Measurements from ENCODE around the gene CPXM2.
A peak's percentile ranks its signal among the peaks of the same experiment; 100 is the strongest.

CPXM2 gene

DNA sequence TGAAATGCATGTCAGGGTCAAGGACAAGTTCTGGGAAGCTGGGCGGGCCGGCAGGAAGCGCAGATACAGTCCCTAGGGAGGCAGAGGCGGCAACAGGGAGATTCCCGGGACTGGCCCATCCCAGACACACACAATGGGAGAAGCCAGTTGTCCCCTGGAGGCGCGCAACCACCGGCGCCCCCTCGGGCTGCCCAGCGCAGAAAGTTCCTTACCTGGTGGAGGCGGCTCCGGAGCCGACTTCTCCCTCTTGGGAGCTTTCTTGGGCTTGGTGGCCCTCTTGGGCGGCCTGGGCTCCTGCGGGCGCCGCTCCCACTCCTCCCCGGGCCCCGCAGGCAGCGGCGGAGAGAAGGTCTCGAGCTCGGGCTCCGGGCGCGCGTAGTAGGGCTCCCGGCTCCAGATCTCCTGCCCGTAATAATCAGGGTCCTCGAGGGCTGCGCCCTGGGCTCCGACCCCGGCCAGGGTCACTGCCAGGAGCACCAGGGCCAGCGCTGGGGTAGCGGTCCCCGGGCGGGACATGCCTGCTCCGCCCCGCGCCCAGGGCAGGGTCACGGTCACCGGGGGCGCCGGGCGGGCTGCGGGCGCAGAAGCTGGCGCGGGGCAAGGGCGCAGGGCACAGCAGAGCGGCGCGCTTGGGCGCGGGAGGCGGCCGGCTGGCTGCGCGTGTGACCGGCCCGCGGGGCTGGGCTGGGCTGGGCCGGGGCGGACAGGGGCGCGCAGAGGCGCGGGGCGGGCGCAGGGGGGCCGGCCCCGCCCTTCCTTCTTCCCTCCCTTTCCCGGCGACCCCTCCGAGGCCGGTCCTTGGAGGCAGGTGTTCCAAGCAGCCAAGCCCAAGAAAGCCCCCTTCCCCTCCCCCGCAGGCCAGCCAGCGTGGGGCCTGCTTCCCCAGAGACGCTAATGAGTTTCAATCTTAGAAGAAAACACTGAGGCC, at the start of gene CPXM2:
TSS of gene CPXM2 (minus strand) at position 664 of the 928 bp plus-strand sequence. CDS start at position 516, 148 bp downstream.
- no peak for DNase-seq

DNA sequence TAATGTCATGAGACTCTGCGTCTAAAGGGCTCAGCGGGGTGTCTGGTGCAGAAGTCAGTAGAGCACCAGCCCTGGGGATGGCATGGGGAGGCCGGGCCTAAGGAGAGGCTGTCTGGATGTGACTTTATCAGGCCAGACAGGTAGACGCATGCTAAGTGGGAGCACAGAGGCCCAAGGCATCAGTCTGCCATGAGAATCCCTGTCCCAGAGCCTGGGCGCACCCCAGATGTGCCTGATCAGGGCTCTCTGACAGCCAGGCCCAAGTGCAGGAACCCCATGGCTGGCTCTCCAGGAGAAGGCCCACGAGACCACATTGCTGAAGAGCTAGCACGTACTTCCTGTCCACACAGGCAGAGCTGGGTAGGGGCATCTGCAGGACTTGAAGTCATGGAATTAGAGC, 48.0 kb upstream of the CPXM2 start:
- no peak for DNase-seq

DNA sequence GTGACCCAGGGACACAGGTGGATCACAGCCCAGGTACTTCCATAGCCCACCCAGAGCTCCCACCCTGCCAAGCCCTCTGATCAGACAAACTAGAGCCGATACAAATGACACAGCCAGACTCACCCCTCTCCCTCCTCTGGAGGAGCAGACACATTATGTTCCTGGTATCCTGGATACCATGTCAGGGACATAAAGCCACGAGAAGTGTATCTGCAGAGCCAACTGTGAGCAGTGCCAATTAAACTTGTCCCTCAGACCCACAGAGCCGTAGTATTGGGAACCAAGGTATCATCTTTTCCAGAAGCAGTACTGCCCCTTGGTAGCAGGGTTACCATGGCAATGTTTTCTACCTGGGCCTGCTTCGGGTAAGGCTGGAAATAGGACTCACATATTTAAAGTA, 47.3 kb upstream of the CPXM2 start:
- no peak for DNase-seq

DNA sequence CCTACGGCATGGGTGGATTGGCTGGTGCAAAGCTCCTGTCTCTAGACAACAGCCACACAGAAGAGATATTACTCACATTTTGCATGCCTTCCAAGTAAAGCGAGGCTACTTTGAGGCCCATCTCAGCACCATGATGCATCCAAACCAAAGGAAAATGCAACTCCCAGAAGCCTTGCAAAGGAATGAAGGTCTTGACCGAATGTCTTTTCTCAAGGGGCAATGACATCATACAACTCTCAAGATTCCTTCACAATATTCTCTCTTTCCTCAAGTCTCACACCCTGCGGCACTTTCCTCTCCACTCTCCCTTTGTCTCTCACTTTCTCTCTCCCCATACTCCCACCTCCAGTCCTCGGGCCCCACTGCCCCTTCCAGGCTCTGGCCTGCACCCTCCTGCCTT, 44.8 kb upstream of the CPXM2 start:
- DNase-seq: no peak

DNA sequence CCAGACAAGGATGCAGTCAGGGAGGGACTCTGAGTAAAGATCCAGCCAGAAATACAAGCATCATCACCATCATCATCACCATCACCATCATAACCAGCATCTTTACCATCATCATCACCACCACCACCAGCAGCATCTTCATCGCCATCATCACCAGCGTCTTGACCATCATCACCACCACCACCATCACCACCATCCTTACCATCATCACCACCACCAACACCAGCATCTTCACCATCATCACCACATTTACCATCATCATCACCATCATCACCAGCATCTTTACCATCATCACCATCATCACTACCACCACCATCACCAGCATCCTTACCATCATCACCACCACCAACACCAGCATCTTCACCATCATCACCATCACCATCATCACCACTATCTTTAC, 44.1 kb upstream of the CPXM2 start:
- DNase-seq: no peak

DNA sequence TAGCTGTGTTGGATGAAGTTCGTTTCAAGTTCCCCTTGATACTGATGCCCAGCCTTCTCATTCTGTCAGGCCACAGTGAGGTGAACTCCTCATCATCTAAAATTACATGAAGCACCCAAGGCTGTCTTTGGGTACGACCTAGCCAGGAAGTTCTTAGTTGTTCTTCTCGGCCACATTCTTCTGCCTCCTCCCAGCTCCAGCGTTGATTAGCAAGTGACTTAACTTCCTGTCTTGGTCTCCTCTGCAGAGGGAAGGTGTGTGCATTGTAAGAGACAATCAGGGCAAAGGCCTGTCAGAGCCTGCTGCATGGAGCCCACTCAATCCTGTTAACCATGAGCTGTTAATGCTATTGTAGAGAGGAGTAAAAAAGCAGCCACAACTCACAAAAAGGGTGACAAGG, 43.2 kb upstream of the CPXM2 start:
- no peak for DNase-seq

DNA sequence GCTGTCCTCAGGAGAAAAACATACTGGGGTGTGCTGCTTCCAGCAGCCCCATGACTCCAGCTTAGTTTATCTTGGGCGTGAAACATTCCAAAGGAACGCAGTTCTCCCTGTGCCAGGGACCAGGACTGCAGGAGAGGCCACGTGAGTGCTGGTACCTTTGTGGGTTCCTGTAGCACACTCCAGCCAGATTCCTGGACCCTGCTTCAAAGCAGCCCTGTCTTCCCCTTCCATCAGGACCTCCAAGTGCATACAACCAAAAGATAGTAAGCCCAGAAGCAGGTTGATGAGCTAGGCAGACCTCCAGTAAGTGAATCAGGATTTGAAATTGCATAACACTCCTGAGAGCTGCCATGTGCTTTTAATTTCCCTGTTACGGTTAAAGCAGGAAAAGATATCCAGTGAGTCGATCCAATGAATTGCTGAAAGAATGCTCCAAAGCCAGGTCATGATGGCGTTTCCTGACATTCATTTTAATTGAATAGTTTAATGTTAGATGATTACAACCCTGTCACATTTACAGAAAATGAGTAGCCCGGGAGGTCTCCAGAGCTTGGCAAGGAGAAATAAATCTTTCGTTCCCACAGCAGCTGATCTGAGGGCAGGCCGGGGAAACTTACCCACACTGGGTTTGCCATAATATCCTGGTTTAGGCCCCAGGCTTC, 38.9 kb upstream of the CPXM2 start:
- DNase-seq: no peak

DNA sequence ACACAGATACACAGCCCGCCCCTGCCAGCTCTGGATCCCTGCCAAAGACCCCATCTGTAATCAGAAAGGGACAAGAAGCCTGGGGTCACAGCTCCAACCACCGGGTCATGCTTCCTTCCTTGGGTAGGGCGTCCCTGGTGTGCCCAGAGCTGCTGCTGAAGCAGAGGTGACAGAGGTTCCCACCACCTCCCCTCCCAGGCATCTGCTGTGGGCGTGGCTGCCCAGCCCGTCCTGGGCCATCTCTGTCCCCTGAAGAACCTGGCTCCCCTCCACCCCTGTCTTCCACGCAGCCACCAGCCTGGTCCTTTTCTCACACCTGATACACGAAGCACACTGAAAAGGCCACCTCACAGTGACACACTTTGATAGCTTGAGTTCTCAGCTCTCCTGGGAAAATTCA, 38.2 kb upstream of the CPXM2 start:
- DNase-seq: no peak

DNA sequence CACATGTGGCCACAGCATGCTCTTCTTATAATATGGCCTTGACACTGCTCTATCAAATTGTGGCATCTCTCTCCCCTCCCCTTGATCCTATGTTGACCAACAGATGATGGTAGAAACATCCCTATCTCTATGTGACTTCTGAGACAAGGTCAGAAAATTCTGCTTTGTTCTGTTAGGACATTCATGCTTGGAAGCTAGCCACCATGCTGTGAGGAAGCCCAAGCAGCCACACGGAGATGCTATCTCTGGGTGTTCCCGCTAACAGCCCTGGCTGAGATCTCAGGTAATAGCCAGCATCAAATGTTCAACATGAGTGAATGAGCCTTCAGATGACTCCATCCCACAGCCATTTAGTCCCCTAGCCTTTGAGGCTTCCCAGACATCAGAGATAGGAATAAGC, 36.8 kb upstream of the CPXM2 start:
- DNase-seq: no peak

DNA sequence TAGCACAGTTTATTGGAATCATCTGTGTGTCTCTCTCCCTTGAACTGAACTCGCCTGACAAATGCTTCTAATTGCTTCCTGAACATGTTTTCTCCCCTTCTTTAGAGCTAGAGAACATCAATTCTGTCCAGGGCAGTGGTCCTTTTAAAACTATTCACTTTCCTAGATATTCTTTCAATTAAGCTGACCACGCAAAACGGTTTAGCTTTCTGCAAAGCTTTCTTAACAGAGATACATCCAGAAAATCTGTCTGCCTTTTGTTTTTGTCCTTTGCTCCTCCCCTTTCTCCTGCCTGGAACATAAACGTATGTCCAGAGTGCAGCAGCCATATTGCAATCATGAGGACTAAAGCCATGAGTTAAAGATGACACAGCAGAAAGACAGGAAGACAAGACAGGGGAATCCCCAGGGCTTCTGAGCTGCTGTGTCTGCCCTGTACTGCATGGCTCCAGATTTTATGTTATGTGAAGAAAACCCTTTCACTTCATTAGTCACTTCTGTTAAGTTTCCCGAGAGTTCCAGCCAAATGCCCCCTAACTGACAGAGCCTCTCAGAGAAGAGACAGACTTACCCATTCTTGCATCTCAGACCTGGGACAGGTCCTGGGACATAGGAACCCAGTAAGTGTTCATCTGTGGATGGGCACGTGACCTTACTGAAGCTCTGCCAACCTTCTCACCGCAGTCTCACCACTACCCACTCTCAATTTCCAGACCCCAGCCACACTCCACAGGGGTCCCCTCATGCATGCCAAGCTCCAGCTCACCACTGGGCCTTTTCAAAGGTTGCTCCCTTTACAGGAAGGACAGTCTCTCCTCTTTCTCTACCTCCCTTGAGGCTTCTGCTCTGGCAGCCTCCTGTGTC, 35.0 kb upstream of the CPXM2 start:
- no peak for DNase-seq

DNA sequence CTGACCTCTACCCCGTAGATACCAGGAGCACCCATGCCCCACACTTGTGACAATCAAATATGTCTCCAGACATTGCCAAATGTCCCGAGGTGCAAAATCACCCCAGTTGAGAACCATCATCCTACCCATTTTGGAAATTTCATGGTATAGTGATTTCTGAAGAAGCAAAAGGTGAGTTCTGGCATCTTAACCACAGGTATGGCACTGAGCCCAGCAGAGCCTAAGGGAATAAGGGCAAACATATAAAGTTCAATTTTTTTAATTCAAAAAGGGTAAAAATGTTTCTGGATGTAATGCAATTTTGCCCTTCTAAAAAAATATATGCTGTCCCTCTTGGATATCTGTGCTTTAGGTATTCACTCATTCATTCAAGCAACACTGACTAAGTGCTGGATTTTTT, 30.5 kb upstream of the CPXM2 start:
- DNase-seq: no peak

DNA sequence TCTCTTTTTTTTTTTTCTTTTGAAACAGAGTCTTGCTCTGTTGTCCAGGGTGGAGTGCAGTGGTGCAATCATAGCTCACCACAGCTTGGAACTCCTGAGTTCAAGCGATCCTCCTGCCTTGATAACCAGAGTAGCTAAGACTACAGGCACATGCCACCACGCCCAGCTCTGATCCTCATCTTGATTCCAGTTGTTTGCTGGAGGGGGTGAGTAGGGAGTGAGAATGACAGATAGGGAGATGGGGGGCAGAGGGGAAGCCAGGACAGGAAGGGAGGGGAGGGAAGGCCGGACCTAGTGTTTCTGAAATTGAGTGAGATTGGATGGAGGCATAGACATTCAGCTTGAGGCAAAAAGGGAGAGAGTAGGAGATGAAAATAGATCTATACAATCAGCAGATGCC, 25.2 kb upstream of the CPXM2 start:
- DNase-seq: no peak

DNA sequence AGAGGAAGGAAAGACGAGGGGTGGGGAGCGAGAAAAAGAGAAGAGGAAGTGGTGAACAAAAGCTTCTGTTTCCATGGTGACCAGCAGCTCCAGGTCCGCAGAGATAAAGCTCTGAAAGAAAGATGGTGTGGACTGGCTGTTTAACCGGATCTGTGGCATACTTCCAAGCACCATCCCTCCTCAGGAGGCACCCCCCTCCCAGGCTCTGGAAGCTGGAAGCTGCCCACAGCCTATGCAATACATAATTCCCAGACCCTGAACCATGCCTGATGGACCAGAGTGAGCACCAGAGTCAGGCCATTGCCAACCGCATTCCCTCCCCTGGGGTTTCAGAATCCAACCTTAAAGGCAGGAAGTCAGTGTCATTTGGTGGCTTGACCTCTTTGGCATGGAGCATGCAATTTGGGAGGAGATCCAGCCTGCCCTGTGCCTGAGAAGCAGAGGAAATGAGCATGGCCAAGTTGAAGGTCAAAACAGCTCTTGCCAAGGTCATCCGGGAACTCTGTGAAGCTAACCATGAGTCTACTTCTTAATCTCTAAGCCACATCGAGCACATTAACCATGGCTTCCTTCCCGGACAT, 22.2 kb upstream of the CPXM2 start:
- no peak for DNase-seq

DNA sequence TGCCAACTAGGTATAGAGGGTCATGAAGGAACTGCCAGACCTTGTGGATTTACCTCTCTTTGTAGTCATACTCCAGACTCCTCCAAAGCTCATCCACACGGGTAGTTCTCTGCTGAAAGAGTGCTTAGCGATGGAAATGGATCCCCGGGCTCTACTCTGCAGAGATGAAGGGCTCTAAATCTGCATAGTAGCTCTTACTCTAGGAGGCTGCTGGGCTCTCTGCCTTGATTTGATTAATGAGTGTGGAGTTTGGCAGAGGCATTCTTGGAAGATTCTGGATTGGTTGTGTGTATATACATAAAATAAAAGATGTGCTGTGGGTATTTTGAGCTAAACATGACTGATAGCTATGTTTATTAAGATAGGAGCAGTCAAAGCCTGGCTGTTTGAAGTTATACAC, 21.3 kb upstream of the CPXM2 start:
- DNase-seq: no peak

DNA sequence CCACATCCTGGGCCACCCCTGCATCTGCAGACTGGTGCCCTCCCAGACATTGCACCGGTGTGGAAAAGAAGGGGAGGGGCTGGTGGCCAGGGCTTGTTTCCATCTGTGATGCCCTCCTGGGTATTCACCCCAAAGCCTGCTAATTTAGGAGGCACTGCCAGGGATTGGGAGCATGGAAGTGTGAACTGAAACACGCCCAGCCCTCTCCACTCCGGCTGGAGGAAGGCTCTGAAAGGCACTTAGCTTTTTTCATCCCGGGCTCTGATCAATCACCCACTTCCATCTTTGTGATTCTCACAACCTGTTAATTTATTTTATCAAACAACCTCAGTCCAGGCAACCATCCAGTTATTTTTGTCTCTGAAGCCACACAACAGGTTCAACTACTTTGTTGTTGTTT, 20.9 kb upstream of the CPXM2 start:
- DNase-seq: no peak

DNA sequence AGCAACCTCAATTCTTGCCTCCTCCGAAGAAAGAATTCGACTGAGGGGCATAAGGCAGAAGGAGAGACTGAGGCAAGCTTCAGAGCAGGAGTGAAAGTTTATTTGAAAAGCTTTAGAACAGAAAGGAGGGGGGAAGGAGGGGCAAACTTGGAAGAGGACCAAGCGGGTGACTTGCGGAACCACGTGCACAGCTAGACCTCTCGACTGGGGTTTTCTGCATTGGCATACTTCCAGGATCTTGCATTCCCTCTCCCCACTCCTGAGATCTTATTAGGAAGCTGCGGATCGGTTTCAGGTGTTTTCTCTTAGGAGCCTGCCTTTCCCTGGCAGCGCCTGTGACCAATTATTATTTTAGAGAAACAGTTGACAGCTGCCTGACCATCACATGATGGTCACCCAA, 20.3 kb upstream of the CPXM2 start:
- peak; percentile 71 for DNase-seq

DNA sequence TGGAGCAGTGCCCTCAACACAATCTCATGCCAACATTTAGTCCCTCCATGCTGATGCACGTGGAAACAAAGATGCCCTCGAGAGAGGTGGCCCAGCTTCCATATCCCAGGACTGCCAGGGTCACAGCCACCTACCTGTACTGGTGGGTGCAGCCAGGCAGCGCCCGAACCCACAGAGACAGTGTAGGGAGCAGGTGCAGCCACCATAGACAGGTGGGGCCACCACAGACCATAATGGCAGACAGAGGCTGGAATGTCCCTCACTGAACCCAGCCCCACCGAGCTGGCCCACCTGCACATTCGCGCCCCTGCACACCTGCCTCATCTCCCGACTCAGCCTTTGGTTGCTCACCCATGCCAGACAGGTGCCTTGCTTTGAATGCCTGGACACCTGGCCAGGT, 18.3 kb upstream of the CPXM2 start:
- no peak for DNase-seq

DNA sequence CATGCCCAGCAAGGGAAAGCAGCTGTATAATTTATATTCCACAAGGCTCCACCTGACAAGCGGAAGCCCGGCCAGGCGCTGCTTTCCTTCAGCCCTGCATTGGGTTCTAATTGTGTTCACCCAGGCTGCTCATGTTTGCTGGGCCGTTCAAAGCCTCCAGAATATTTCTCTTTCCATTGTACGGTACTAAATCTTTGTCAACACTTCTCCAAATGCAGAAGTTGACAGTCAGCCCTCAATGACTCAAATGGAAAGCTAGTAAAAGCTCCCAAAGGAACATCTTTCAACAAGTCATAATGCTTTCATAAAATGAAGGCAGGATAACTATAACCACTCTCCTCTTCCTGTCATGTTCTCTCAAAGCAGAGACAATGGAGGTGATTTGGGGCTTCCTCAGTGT, 17.8 kb upstream of the CPXM2 start:
- no peak for DNase-seq

DNA sequence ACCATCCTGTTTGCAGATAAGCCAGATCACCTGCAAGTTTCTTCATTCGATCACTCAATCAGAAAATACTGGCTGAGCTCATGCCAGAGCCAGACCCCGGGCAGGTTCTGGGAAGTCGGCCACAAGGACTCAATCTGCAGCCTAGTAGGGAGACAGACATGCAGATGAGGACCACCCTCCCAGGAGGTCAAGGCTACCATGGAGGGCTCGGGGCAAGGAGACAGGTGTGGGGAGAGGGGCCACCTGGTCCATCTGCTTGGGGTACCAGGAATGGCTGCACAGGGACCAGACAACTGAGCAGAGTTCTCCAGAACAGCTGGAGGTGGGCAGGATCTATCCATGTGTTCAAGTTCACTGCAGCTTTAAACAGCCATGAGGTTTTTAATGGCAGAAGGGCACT, 16.8 kb upstream of the CPXM2 start:
- DNase-seq: no peak

DNA sequence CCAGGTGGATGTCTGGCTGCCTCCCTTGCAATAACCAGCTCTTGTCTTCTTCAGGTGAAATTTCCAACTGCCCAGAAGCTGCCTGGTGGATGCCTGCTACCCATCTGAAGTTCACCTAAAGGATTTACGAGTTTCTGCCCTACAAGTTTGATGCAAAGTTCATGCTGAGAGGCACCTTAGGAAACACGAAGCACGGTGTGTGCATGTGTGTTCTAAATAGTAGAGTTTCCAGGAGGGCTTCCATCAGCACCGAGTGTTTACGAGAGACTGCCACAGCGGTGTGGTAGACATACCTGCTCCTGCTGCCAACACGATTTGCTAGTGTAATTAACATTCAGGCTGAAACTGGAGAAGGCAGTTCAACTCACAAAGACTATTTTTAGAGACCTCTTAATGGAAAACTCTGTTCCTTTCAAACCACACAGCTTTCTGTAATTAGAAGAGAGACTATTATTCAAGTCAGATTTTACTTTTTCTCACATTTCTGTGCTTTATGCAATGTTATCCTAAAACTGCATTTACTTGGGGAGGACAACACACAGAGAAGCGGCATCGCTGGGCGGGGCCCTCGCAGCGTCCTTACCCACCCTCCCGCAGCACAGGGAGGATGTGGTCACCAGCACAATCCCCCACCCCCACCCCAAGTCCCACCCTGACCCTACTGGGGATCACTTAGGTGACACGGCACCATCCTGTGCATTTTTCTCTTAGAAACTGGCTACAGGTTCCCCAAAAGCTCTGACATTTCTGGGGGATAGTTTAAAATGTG, 15.5 kb upstream of the CPXM2 start:
- DNase-seq: no peak

DNA sequence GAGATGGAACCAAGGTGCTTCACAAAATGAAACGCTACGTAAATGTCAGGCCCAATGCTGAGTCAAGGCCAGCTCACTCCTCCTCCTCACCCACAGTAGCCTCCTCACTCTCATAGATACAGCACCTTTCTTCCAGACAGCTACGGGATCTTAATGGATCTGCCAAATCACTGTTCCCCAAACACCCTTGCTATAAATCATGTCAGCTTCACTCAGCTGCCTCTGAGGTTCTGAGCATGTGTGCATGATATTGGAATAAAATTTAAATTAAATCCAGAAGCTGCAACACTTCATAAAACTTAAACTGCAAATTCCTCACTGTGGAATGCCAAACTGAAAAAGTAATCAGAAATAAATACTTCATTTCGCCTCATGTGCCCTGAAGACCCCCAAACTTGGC, 14.7 kb upstream of the CPXM2 start:
- DNase-seq: no peak

DNA sequence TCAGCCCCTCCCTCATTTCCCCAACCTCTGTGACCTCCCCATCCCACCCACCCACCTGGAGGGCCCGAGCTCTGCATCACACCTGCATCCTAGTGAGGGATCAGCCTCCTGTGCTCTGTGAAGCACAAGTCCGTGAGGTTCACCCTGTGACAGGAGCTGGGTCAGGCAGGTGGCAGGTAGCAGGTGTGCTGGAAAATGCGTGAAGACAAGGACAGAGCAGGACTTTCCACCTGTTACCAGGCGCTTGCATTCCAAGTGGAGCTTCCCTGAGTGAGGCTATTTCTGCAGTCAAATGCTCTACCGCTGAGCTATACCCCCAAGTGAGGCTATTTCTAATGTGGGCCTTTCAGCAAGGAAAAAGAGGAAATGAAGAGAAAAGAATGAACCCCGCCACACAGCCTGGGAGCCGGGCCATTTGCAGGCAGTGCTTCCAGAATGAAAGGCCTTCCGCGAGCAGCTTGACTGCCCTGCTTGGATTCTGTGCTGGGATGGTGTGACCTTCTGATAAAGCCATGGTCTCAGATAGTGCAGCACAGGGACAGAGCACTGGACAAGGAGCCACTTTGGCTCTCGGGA, 13.3 kb upstream of the CPXM2 start:
- no peak for DNase-seq
